HepG2 (cell line): ENCODE results near the gene HLA-DOA. TPM values are rescaled to one million over a fixed set of nuclear protein-coding genes. Genes with fewer than 3 reads are reported as not detected.

ENCODE experiments used
- ATAC-seq: fragments of 200-7000 bp; cut with Tn5 transposase; 3 replicates; pipeline ENCODE4 v1.9.1; 2020; ENCODE audit warnings: mild to moderate bottlenecking, moderate library complexity
- BruUV-seq: library from RNA; stranded (reverse); fragments of 400-500 nt; replicated peaks from 2 replicates; lab custom pipeline; 2021; lab: Mats Ljungman, UMichigan
- CTCF ChIA-PET: fragments of 300-600 bp; formaldehyde crosslinking; extraction: SDS; loops from one replicate; lab custom pipeline; 2021; ENCODE audit warnings: low total read pairs, inconsistent platforms, low intra/inter-chr PET ratio; lab: Yijun Ruan, JAX
- POLR2A ChIA-PET: fragments of 350-600 bp; sonication (Branson Sonifier 250); formaldehyde crosslinking; loops from one replicate; lab custom pipeline; 2020; ENCODE audit warnings: antibody characterized with exemption, inconsistent platforms; lab: Yijun Ruan, JAX
- DNase-seq: peaks from one replicate; pipeline ENCODE4 v3.0.0-alpha.2; 2015; ENCODE audit warnings: low spot score
- FAIRE-seq: peaks from 3 replicates; lab custom pipeline; 2011; peaks lifted over from hg19 to GRCh38; lab: Jason Lieb, UNC
- H2AFZ ChIP-seq: one replicate; pipeline ENCODE4 v1.6.1; 2011; ENCODE audit warnings: low read length, inconsistent platforms
- H3K27ac ChIP-seq: fragments of 300-600 bp; 3 replicates; pipeline ENCODE4 v1.8.0; 2011; ENCODE audit warnings: mixed run types, mild to moderate bottlenecking, mixed read lengths, low read length, inconsistent platforms; ENCODE audit not compliant: insufficient read depth; ENCODE audit errors: extremely low read length
- H3K27me3 ChIP-seq, 2 experiments: fragments of 200-600 bp in 1 of 2; 2 replicates in 1 of 2; 3 replicates in 1 of 2; pipeline versions ENCODE4 v1.6.0 to v1.8.0; 2011; ENCODE audit warnings: low read length in 2 of 2, mild to moderate bottlenecking in 2 of 2, moderate library complexity in 2 of 2, inconsistent platforms in 1 of 2; ENCODE audit not compliant: insufficient read depth in 2 of 2, control insufficient read depth in 1 of 2
- H3K36me3 ChIP-seq, 2 experiments: fragments of 200-600 bp in 1 of 2; replicated peaks in 1 of 2; 2 replicates in 1 of 2; 3 replicates in 1 of 2; pipeline versions ENCODE4 v1.5.1 to v1.8.0; 2011; ENCODE audit warnings: low read length in 2 of 2, inconsistent platforms in 1 of 2; ENCODE audit not compliant: insufficient read depth in 2 of 2, control insufficient read depth in 1 of 2
- H3K4me1 ChIP-seq: 2 replicates; pipeline ENCODE4 v1.5.1; 2012; ENCODE audit warnings: low read length, inconsistent platforms; ENCODE audit not compliant: insufficient read depth
- H3K4me2 ChIP-seq: 2 replicates; pipeline ENCODE4 v1.6.0; 2011; ENCODE audit warnings: low read depth, low read length, inconsistent platforms
- H3K4me3 ChIP-seq, 3 experiments: fragments of 200-600 bp in 1 of 3; sonication (generic), shearing (Covaris generic) in 1 of 3; replicated peaks in 1 of 3; 2 replicates each; pipeline ENCODE4 v1.5.1; 2011 to 2016; ENCODE audit warnings: low read length in 3 of 3, inconsistent platforms in 2 of 3, low read depth in 2 of 3, mild to moderate bottlenecking in 2 of 3, control low read depth in 1 of 3, mixed read lengths in 1 of 3; ENCODE audit not compliant: insufficient read depth in 1 of 3
- H3K79me2 ChIP-seq: one replicate; pipeline ENCODE4 v1.6.1; 2011; ENCODE audit warnings: low read length, inconsistent platforms; ENCODE audit not compliant: insufficient read depth
- H3K9ac ChIP-seq: 2 replicates; pipeline ENCODE4 v1.6.0; 2011; ENCODE audit warnings: mild to moderate bottlenecking, low read depth, low read length, inconsistent platforms; ENCODE audit not compliant: insufficient read depth
- H3K9me3 ChIP-seq: 2 replicates; pipeline ENCODE4 v1.5.1; 2012; ENCODE audit warnings: mild to moderate bottlenecking, low read length
- H4K20me1 ChIP-seq: 2 replicates; pipeline ENCODE4 v1.6.0; 2011; ENCODE audit warnings: inconsistent platforms, mild to moderate bottlenecking, low read length, moderate library complexity; ENCODE audit not compliant: insufficient read depth
- E2F1 ChIP-seq: sonication (generic); formaldehyde crosslinking; IDR thresholded peaks from 2 replicates; pipeline ENCODE4 v1.5.0; 2020; ENCODE audit warnings: missing genetic modification reagents
- FOXO1 ChIP-seq: sonication (generic); formaldehyde crosslinking; IDR thresholded peaks from 2 replicates; pipeline ENCODE4 v1.4.0; 2020; ENCODE audit warnings: missing genetic modification reagents
- HNRNPH1 ChIP-seq: fragments of 200-400 bp; formaldehyde crosslinking; optimal IDR thresholded peaks from 2 replicates; pipeline ENCODE3; 2017; ENCODE audit warnings: mild to moderate bottlenecking, low read depth, low read length
- HOMEZ ChIP-seq: IDR thresholded peaks from 2 replicates; pipeline ENCODE4 v1.6.1; 2016; ENCODE audit warnings: low read depth
- JUN ChIP-seq: sonication (generic); formaldehyde crosslinking; IDR thresholded peaks from 2 replicates; pipeline ENCODE4 v1.4.0; 2020; ENCODE audit warnings: mild to moderate bottlenecking, missing genetic modification reagents
- KAT2B ChIP-seq: fragments of 150-350 bp; IDR thresholded peaks from 2 replicates; pipeline ENCODE4 v1.6.1; 2014; ENCODE audit warnings: low read depth, low read length, borderline replicate concordance
- KDM4B ChIP-seq: sonication (generic); formaldehyde crosslinking; IDR thresholded peaks from 2 replicates; pipeline ENCODE4 v1.4.0; 2020; ENCODE audit warnings: missing genetic modification reagents
- MIXL1 ChIP-seq: IDR thresholded peaks from 2 replicates; pipeline ENCODE4 v1.6.1; 2016
- SAP130 ChIP-seq: IDR thresholded peaks from 2 replicates; pipeline ENCODE4 v1.6.1; 2016; ENCODE audit warnings: low read depth
- TAF15 ChIP-seq: fragments of 200-400 bp; formaldehyde crosslinking; IDR thresholded peaks from one replicate; pipeline ENCODE4 v1.6.1; 2018; ENCODE audit warnings: mild to moderate bottlenecking, low read depth, low read length; ENCODE audit not compliant: poor library complexity, severe bottlenecking
- ZNF788 ChIP-seq: sonication (generic); formaldehyde crosslinking; IDR thresholded peaks from 2 replicates; pipeline ENCODE4 v1.5.0; 2020; ENCODE audit warnings: mild to moderate bottlenecking, missing genetic modification reagents, borderline replicate concordance
- WGBS: methylation state at CpG from one replicate; pipeline ENCODE4 v1.1.6; 2017; ENCODE audit warnings: low lambda C conversion rate; 5-methylcytosine and 5-hydroxymethylcytosine counted together
- in situ Hi-C: cut with HindIII; loops from 2 replicates; pipeline ENCODE4 v1.10.0; 2017; ENCODE audit warnings: low pct_unique_long_range_greater_than_20kb; ENCODE audit not compliant: extremely low pct_ligation_motif_present
- intact Hi-C: fragments of 100-400 bp; cut with micrococcal nuclease; formaldehyde crosslinking; loops from one replicate; pipeline ENCODE4 v1.10.0; 2022; ENCODE audit not compliant: unreplicated experiment
- polyA plus RNA-seq, 8 experiments: library from polyadenylated mRNA; depleted of rRNA in 3 of 8; stranded (reverse) in 7 of 8; unstranded in 1 of 8; fragments of >200 nt; fragmentation: Illumina TruSeq in 4 of 8; extraction: Trizol in 4 of 8; gene quantifications; 2 replicates each; pipeline versions ENCODE4 v1.2.1 to v1.2.3, GENCODE V29; 2011 to 2016; ENCODE audit warnings: low read depth in 4 of 8, missing spikeins in 1 of 8, mixed read lengths in 1 of 8; ENCODE audit not compliant: insufficient read depth in 1 of 8
- total RNA-seq, 5 experiments: library from RNA; depleted of rRNA; stranded (reverse); fragments of >200 nt; fragmentation: Illumina TruSeq; extraction: Trizol; gene quantifications; 2 replicates each; pipeline ENCODE4 v1.2.3, GENCODE V29; 2016; ENCODE audit warnings: low read depth in 1 of 5
- TF ChIP-seq, protein P1 (sequence below): sonication (generic); formaldehyde crosslinking; IDR thresholded peaks from 2 replicates; pipeline ENCODE4 v1.4.0; 2020; ENCODE audit warnings: missing genetic modification reagents, borderline replicate concordance
- TF ChIP-seq, protein P2 (sequence below): sonication (generic); formaldehyde crosslinking; conservative IDR thresholded peaks from 2 replicates; pipeline ENCODE4 v1.4.0; 2020; ENCODE audit warnings: missing genetic modification reagents

HLA-DOA gene
- total and polyA plus RNA-seq, 2 of the 13 experiments (the other 11 are each of a cell fraction or from before 2014, with no cell fraction given): 0.03 to 0.09 TPM

GRCh38 chr6:32968093-32968866 is 41.1 kb downstream of the HLA-DOA start, which contains the start of gene BRD2:
Gene BRD2, plus strand, starts transcription at chr6:32968594. Its CDS starts 4,305 bp downstream, at chr6:32972899.
- POLR2A ChIA-PET: interaction anchor here (0.7 to 10.5 kb wide), 8 partner anchors 9 to 355 kb away, joined by 3 to 305 read pairs (median 38); partner anchors contain the start of genes HLA-DMA, PSMB9, TAP1 and ZBTB22
- peak; percentile 98 for DNase-seq
- in situ Hi-C loops: loop anchor here (25.0 kb wide), 1 partner anchor 1056 kb away; the partner anchor contains the start of gene ZBTB12
- peak within 1 kb of the TSS; percentile 100 for H3K9ac ChIP-seq
- H3K27me3 ChIP-seq: peaks cover 0 to under 1% of the 10 kb centered on the region in 2 experiments; a peak in 1 of 5 replicates
- H3K79me2 ChIP-seq: peaks cover 52% of the 10 kb centered on the region
- CTCF ChIA-PET: interaction anchor here (1.3 to 2.1 kb wide), 2 partner anchors 16 to 35 kb away, joined by 3 to 12 read pairs; partner anchors contain the start of gene HLA-DMA
- no peak within 1 kb of the TSS for H2AFZ ChIP-seq
- peak within 1 kb of the TSS; percentile 99 for H3K4me2 ChIP-seq
- peaks cover 12% of the 10 kb centered on the region for H4K20me1 ChIP-seq
- intact Hi-C loops: loop anchor here (5.0 kb wide), 1 partner anchor 81 kb away; no protein-coding TSS in a partner anchor
- H3K27ac ChIP-seq: peak within 1 kb of the TSS; percentile 99
- peak within 1 kb of the TSS; percentile 75 to 96 (median 78) for H3K4me3 ChIP-seq
- H3K36me3 ChIP-seq: peaks cover 6 to 10% of the 10 kb centered on the region in 2 experiments; a peak in 3 of 5 replicates
- FAIRE-seq: peak; percentile 63
- ATAC-seq: peak; percentile 54
- 0% methylated on average over 37 of the region's 62 CpGs for WGBS
- BruUV-seq: TSS peak; percentile 58
- no peaks in the 10 kb centered on the region for H3K9me3 ChIP-seq
- peaks cover 39% of the 10 kb centered on the region for H3K4me1 ChIP-seq
- TF ChIP-seq ZNF788 (CRISPR knock-in tag) (peak; percentile 94; the same call in 1 of the 2 replicates), HNRNPH1 (peak; percentile 80), E2F1 (peak; percentile 95), MIXL1 (CRISPR knock-in tag) (0 out of 2 replicates have a peak, but pooled peaks have one; percentile 36), FOXO1 (CRISPR knock-in tag) (peak; percentile 74), HOMEZ (CRISPR knock-in tag) (no peak), TAF15 (no peak), JUN (CRISPR knock-in tag) (peak; percentile 88), KAT2B (no peak), SAP130 (CRISPR knock-in tag) (peak; percentile 53), KDM4B (CRISPR knock-in tag) (0 out of 2 replicates have a peak, but pooled peaks have one; percentile 69)
- TF ChIP-seq, protein P1, sequence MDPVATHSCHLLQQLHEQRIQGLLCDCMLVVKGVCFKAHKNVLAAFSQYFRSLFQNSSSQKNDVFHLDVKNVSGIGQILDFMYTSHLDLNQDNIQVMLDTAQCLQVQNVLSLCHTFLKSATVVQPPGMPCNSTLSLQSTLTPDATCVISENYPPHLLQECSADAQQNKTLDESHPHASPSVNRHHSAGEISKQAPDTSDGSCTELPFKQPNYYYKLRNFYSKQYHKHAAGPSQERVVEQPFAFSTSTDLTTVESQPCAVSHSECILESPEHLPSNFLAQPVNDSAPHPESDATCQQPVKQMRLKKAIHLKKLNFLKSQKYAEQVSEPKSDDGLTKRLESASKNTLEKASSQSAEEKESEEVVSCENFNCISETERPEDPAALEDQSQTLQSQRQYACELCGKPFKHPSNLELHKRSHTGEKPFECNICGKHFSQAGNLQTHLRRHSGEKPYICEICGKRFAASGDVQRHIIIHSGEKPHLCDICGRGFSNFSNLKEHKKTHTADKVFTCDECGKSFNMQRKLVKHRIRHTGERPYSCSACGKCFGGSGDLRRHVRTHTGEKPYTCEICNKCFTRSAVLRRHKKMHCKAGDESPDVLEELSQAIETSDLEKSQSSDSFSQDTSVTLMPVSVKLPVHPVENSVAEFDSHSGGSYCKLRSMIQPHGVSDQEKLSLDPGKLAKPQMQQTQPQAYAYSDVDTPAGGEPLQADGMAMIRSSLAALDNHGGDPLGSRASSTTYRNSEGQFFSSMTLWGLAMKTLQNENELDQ: no peak
- TF ChIP-seq, protein P2, sequence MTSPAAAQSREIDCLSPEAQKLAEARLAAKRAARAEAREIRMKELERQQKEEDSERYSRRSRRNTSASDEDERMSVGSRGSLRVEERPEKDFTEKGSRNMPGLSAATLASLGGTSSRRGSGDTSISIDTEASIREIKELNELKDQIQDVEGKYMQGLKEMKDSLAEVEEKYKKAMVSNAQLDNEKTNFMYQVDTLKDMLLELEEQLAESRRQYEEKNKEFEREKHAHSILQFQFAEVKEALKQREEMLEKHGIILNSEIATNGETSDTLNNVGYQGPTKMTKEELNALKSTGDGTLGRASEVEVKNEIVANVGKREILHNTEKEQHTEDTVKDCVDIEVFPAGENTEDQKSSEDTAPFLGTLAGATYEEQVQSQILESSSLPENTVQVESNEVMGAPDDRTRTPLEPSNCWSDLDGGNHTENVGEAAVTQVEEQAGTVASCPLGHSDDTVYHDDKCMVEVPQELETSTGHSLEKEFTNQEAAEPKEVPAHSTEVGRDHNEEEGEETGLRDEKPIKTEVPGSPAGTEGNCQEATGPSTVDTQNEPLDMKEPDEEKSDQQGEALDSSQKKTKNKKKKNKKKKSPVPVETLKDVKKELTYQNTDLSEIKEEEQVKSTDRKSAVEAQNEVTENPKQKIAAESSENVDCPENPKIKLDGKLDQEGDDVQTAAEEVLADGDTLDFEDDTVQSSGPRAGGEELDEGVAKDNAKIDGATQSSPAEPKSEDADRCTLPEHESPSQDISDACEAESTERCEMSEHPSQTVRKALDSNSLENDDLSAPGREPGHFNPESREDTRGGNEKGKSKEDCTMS (CRISPR knock-in tag): no peak
